22Rv1 (cell line): ENCODE measurements around the gene HILPDA.
A peak's percentile ranks its signal among the peaks of the same experiment; 100 is the strongest.

Experiments used
- H3K27ac ChIP-seq: fragments of 450-650 bp; 2 replicates; pipeline ENCODE4 v1.5.1; 2017
- CTCF ChIP-seq: fragments of 450-650 bp; IDR thresholded peaks from 2 replicates; pipeline ENCODE4 v1.5.1; 2017; ENCODE audit warnings: mild to moderate bottlenecking
- ZFX ChIP-seq: fragments of 450-650 bp; IDR thresholded peaks from 2 replicates; pipeline ENCODE4 v1.6.1; 2017; ENCODE audit warnings: antibody characterized with exemption, borderline replicate concordance

HILPDA gene

GRCh38 chr7:128431221-128431620 lies 24.5 kb upstream of the HILPDA start:
- no peak overlapping the region for H3K27ac ChIP-seq

GRCh38 chr7:128431754-128432153 lies 23.9 kb upstream of the HILPDA start:
- TF ChIP-seq ZFX (no peak), CTCF (no peak)
- H3K27ac ChIP-seq: no peak overlapping the region

More at GRCh38 chr7:128431221-128431620, 24.5 kb upstream of the HILPDA start:
- TF ChIP-seq CTCF: no peak
- TF ChIP-seq ZFX: no peak

- TF ChIP-seq CTCF (no peak), ZFX (no peak)
- H3K27ac ChIP-seq: peak overlapping the region; percentile 85
Measured at GRCh38 chr7:128434413-128435326, 21.0 kb upstream of the HILPDA start.

- TF ChIP-seq ZFX (no peak), CTCF (no peak)
- peak overlapping the region; percentile 85 for H3K27ac ChIP-seq
Measured at GRCh38 chr7:128435327-128435686, 20.4 kb upstream of the HILPDA start.

GRCh38 chr7:128437426-128438332 lies 18.0 kb upstream of the HILPDA start:
- TF ChIP-seq CTCF: no peak
- no peak overlapping the region for H3K27ac ChIP-seq

GRCh38 chr7:128442356-128442755 lies 13.3 kb upstream of the HILPDA start:
- no peak overlapping the region for H3K27ac ChIP-seq
- TF ChIP-seq ZFX: no peak
- TF ChIP-seq CTCF: no peak
